K562 (cell line): ENCODE data around the gene ALDH3B2. TPM values are rescaled to one million over a fixed set of nuclear protein-coding genes. Genes with fewer than 3 reads are reported as not detected.

Source experiments
- BHLHE40 ChIP-seq: IDR thresholded peaks from 2 replicates; pipeline ENCODE4 v1.6.1; 2011; ENCODE audit warnings: low read length, improper control_type of control experiment
- CSDE1 ChIP-seq, 2 experiments: fragments of 450-650 bp; IDR thresholded peaks; 2 replicates each; pipeline ENCODE4 v1.6.1; 2016; ENCODE audit warnings: mild to moderate bottlenecking in 1 of 2
- HMG20B ChIP-seq: fragments of 250-450 bp; sonication (Bioruptor Pico); IDR thresholded peaks from 2 replicates; pipeline ENCODE4 v1.5.0; 2021; ENCODE audit warnings: mild to moderate bottlenecking
- HMGN3 ChIP-seq: IDR thresholded peaks from 2 replicates; pipeline ENCODE4 v1.6.1; 2011; ENCODE audit warnings: borderline replicate concordance, low read depth, mild to moderate bottlenecking, mixed read lengths, low read length; ENCODE audit not compliant: insufficient read length; ENCODE audit errors: extremely low read depth
- MBD2 ChIP-seq: sonication (generic); IDR thresholded peaks from 2 replicates; pipeline ENCODE4 v1.6.1; 2016; ENCODE audit warnings: low read depth, borderline replicate concordance
- NBN ChIP-seq: fragments of 450-650 bp; IDR thresholded peaks from 2 replicates; pipeline ENCODE4 v1.6.1; 2016; ENCODE audit warnings: low read depth, mild to moderate bottlenecking
- NFIC ChIP-seq: fragments of 450-650 bp; IDR thresholded peaks from 2 replicates; pipeline ENCODE4 v1.6.1; 2017; ENCODE audit warnings: mild to moderate bottlenecking, inconsistent platforms
- NR1H2 ChIP-seq: sonication (generic); formaldehyde crosslinking; IDR thresholded peaks from 2 replicates; pipeline ENCODE4 v1.4.0; 2020; ENCODE audit warnings: mild to moderate bottlenecking, missing genetic modification reagents
- PCBP1 ChIP-seq: fragments of 200-400 bp; formaldehyde crosslinking; IDR thresholded peaks from 2 replicates; pipeline ENCODE4 v1.6.1; 2018; ENCODE audit warnings: mild to moderate bottlenecking, low read depth, low read length; ENCODE audit not compliant: poor library complexity, severe bottlenecking
- RBM14 ChIP-seq: fragments of 200-400 bp; formaldehyde crosslinking; IDR thresholded peaks from 2 replicates; pipeline ENCODE4 v1.6.1; 2018; ENCODE audit warnings: low read depth, mild to moderate bottlenecking, low read length, moderate library complexity, borderline replicate concordance; ENCODE audit not compliant: insufficient read depth
- RBM22 ChIP-seq: fragments of 200-400 bp; formaldehyde crosslinking; IDR thresholded peaks from 2 replicates; pipeline ENCODE4 v1.6.1; 2018; ENCODE audit warnings: low read length, low read depth; ENCODE audit not compliant: poor library complexity, severe bottlenecking
- RUNX1 ChIP-seq: sonication (generic); IDR thresholded peaks from 2 replicates; pipeline ENCODE4 v1.6.1; 2016; ENCODE audit warnings: antibody characterized with exemption, low read depth
- SAP30 ChIP-seq: fragments of 200-600 bp; sonication (generic); IDR thresholded peaks from 2 replicates; pipeline ENCODE4 v1.6.1; 2012; ENCODE audit warnings: borderline replicate concordance, low read depth, mild to moderate bottlenecking, moderate library complexity, low read length, control low read depth, inconsistent platforms; ENCODE audit not compliant: insufficient read depth, poor library complexity, severe bottlenecking
- SMAD2 ChIP-seq: fragments of 150-350 bp; IDR thresholded peaks from 2 replicates; pipeline ENCODE4 v1.6.1; 2014; ENCODE audit warnings: low read depth, mild to moderate bottlenecking, low read length
- ZC3H8 ChIP-seq: fragments of 450-650 bp; IDR thresholded peaks from 2 replicates; pipeline ENCODE4 v1.6.1; 2017
- ZNF217 ChIP-seq: sonication (generic); formaldehyde crosslinking; IDR thresholded peaks from 2 replicates; pipeline ENCODE4 v1.8.0; 2022; ENCODE audit warnings: mild to moderate bottlenecking, missing genetic modification reagents
- polyA plus RNA-seq, 8 experiments: library from polyadenylated mRNA; depleted of rRNA in 4 of 8; stranded (reverse) in 5 of 8; unstranded in 3 of 8; fragments of >200 nt; fragmentation: Nextera tagmentation in 2 of 8; fragmentation: Illumina TruSeq in 1 of 8; extraction: Ambion mirVana in 2 of 8; extraction: Trizol in 1 of 8; gene quantifications; 2 replicates each; pipeline versions ENCODE4 v1.2.1 to v1.2.3, GENCODE V29; 2011 to 2014; ENCODE audit warnings: inconsistent platforms in 1 of 8, missing spikeins in 1 of 8
- total RNA-seq, 7 experiments: library from RNA; depleted of rRNA in 6 of 7; stranded (reverse); fragments of >200 nt in 6 of 7; fragmentation: Illumina TruSeq in 2 of 7; extraction: Trizol in 2 of 7; gene quantifications; 2 replicates each; pipeline versions ENCODE4 v1.2.1 to v1.2.3, GENCODE V29; 2011 to 2021; ENCODE audit warnings: low replicate concordance in 1 of 7
- TF ChIP-seq, protein P1 (sequence below): fragments of 250-450 bp; sonication (Bioruptor Pico); IDR thresholded peaks from 2 replicates; pipeline ENCODE4 v1.9.0; 2021; ENCODE audit warnings: mild to moderate bottlenecking, inconsistent platforms
- TF ChIP-seq, protein P2 (sequence below): sonication (generic); formaldehyde crosslinking; IDR thresholded peaks from 2 replicates; pipeline ENCODE4 v1.8.0; 2023; ENCODE audit warnings: mild to moderate bottlenecking, missing genetic modification reagents
- TF ChIP-seq, protein P3 (sequence below): IDR thresholded peaks from 2 replicates; pipeline ENCODE4 v1.6.1; 2011; ENCODE audit not compliant: insufficient read length; ENCODE audit errors: extremely low read depth
- TF ChIP-seq, protein P4 (sequence below): fragments of 450-650 bp; formaldehyde crosslinking; IDR thresholded peaks from 2 replicates; pipeline ENCODE4 v1.4.0; 2022; ENCODE audit warnings: missing genetic modification characterization

The ALDH3B2 gene
- total and polyA plus RNA-seq, 9 of the 15 experiments (the other 6 are each of a cell fraction or from before 2014, with no cell fraction given), result not detected

DNA sequence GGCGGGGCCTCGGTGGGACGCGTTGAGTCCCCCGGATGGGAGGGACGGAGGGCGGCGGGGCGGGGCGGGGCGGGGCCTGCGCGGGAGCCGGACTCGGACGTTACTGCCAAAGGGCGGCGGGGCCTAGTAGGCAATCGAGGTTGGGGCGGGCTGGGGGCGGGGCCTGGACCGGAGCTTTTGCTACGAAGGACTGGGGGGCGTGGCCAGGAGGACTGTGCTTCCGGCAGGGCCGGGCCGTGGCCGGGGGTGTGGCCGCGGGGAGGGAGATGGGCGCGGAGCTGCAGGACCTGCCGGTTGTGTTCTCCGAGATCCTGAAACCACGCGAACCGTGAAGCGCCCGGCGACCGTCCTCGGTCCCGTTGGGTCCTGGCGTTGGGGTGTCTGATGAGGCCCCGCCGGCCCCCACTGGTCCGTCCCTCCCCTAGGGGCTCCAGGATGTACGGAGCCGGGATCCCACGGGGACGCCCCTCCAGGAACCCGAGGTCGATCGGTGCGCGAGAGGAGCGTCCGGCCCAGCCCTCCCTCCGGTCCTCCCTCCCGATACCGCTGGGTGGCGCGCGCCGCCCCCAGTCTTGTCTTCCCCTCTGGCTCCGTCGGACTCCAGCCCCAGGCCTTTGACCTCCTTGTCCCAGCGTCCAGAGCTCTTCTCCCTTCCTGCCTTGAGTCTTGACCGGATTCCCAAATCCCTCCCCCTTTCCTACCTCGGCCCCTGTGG is 44.0 kb downstream of the ALDH3B2 start (continued):
- TF ChIP-seq, protein P1, sequence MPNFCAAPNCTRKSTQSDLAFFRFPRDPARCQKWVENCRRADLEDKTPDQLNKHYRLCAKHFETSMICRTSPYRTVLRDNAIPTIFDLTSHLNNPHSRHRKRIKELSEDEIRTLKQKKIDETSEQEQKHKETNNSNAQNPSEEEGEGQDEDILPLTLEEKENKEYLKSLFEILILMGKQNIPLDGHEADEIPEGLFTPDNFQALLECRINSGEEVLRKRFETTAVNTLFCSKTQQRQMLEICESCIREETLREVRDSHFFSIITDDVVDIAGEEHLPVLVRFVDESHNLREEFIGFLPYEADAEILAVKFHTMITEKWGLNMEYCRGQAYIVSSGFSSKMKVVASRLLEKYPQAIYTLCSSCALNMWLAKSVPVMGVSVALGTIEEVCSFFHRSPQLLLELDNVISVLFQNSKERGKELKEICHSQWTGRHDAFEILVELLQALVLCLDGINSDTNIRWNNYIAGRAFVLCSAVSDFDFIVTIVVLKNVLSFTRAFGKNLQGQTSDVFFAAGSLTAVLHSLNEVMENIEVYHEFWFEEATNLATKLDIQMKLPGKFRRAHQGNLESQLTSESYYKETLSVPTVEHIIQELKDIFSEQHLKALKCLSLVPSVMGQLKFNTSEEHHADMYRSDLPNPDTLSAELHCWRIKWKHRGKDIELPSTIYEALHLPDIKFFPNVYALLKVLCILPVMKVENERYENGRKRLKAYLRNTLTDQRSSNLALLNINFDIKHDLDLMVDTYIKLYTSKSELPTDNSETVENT (CRISPR knock-in tag), result peak; percentile 86
- no peak for TF ChIP-seq PCBP1
- no peak for TF ChIP-seq SMAD2
- TF ChIP-seq, protein P2, sequence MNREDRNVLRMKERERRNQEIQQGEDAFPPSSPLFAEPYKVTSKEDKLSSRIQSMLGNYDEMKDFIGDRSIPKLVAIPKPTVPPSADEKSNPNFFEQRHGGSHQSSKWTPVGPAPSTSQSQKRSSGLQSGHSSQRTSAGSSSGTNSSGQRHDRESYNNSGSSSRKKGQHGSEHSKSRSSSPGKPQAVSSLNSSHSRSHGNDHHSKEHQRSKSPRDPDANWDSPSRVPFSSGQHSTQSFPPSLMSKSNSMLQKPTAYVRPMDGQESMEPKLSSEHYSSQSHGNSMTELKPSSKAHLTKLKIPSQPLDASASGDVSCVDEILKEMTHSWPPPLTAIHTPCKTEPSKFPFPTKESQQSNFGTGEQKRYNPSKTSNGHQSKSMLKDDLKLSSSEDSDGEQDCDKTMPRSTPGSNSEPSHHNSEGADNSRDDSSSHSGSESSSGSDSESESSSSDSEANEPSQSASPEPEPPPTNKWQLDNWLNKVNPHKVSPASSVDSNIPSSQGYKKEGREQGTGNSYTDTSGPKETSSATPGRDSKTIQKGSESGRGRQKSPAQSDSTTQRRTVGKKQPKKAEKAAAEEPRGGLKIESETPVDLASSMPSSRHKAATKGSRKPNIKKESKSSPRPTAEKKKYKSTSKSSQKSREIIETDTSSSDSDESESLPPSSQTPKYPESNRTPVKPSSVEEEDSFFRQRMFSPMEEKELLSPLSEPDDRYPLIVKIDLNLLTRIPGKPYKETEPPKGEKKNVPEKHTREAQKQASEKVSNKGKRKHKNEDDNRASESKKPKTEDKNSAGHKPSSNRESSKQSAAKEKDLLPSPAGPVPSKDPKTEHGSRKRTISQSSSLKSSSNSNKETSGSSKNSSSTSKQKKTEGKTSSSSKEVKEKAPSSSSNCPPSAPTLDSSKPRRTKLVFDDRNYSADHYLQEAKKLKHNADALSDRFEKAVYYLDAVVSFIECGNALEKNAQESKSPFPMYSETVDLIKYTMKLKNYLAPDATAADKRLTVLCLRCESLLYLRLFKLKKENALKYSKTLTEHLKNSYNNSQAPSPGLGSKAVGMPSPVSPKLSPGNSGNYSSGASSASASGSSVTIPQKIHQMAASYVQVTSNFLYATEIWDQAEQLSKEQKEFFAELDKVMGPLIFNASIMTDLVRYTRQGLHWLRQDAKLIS (CRISPR knock-in tag), result peak; percentile 82
- TF ChIP-seq, protein P3, sequence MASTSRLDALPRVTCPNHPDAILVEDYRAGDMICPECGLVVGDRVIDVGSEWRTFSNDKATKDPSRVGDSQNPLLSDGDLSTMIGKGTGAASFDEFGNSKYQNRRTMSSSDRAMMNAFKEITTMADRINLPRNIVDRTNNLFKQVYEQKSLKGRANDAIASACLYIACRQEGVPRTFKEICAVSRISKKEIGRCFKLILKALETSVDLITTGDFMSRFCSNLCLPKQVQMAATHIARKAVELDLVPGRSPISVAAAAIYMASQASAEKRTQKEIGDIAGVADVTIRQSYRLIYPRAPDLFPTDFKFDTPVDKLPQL, result no peak
- peak; percentile 86 for TF ChIP-seq SAP30
- TF ChIP-seq RBM22, result peak; percentile 50
- TF ChIP-seq NFIC, result peak; percentile 36
- TF ChIP-seq ZNF217 (CRISPR knock-in tag), result no peak
- TF ChIP-seq CSDE1 (IDR thresholded peaks at IDR 0.05), result no peak
- TF ChIP-seq NR1H2, result no peak
- no peak for TF ChIP-seq RUNX1
- no peak for TF ChIP-seq MBD2
- TF ChIP-seq ZC3H8, result no peak
- no peak for TF ChIP-seq HMG20B
- peak; percentile 80 for TF ChIP-seq HMGN3
- TF ChIP-seq BHLHE40, result peak; percentile 23; the same call in 1 of the 2 replicates
- TF ChIP-seq NBN, result no peak
- no peak for TF ChIP-seq RBM14
- TF ChIP-seq, protein P4, sequence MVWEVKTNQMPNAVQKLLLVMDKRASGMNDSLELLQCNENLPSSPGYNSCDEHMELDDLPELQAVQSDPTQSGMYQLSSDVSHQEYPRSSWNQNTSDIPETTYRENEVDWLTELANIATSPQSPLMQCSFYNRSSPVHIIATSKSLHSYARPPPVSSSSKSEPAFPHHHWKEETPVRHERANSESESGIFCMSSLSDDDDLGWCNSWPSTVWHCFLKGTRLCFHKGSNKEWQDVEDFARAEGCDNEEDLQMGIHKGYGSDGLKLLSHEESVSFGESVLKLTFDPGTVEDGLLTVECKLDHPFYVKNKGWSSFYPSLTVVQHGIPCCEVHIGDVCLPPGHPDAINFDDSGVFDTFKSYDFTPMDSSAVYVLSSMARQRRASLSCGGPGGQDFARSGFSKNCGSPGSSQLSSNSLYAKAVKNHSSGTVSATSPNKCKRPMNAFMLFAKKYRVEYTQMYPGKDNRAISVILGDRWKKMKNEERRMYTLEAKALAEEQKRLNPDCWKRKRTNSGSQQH, result no peak
